ENCODE data around the gene NAGA. TPM values are rescaled to one million over a fixed set of nuclear protein-coding genes. Genes with fewer than 3 reads are reported as not detected.
A peak's percentile ranks its signal among the peaks of the same experiment; 100 is the strongest.
"Not testable (repeated sequence)": the region's sequence is repeated elsewhere in the genome, so short reads cannot be mapped to it uniquely, and the experiment has no call there.

NAGA gene
- total RNA-seq (2014; rRNA removed; shearing (Covaris generic)): 73.0 and 75.1 TPM in 2 replicates
- 96.8 and 106 TPM in 2 replicates for polyA plus RNA-seq (2015; cell fraction: cytosol; rRNA removed)
- polyA plus RNA-seq (2015; cell fraction: nucleus; rRNA removed): 21.0 and 22.5 TPM in 2 replicates

- peak; percentile 97 for DNase-seq (ENCODE audit: low read depth, low spot score)
- in situ Hi-C loops (cut with HindIII; ENCODE audit: low pct_unique_long_range_greater_than_20kb, low sequenced_read_pairs): no loop called here
Measured at GRCh38 chr22:42070517-42071422, at the start of gene NAGA. NAGA (minus strand) TSS chr22:42070812; CDS start chr22:42070297, 515 bp downstream.

- DNase-seq (ENCODE audit: low read depth, low spot score): peak; percentile 46
- in situ Hi-C loops (cut with HindIII; ENCODE audit: low pct_unique_long_range_greater_than_20kb, low sequenced_read_pairs): no loop called here
Measured at GRCh38 chr22:42116848-42117424, 46.3 kb upstream of the NAGA start.

- in situ Hi-C loops (cut with HindIII; ENCODE audit: low pct_unique_long_range_greater_than_20kb, low sequenced_read_pairs); DNase-seq (ENCODE audit: low read depth, low spot score): not testable (repeated sequence)
Measured at GRCh38 chr22:42115420-42115830, 44.8 kb upstream of the NAGA start.

- peak; percentile 73 for DNase-seq (ENCODE audit: low read depth, low spot score)
- in situ Hi-C loops (cut with HindIII; ENCODE audit: low pct_unique_long_range_greater_than_20kb, low sequenced_read_pairs): no loop called here
Measured at GRCh38 chr22:42114721-42115120, 44.1 kb upstream of the NAGA start.

GRCh38 chr22:42112793-42113192 lies 42.2 kb upstream of the NAGA start:
- DNase-seq (ENCODE audit: low read depth, low spot score): peak; percentile 43
- in situ Hi-C loops (cut with HindIII; ENCODE audit: low pct_unique_long_range_greater_than_20kb, low sequenced_read_pairs): not testable (repeated sequence)

GRCh38 chr22:42111798-42112197 lies 41.2 kb upstream of the NAGA start:
- in situ Hi-C loops (cut with HindIII; ENCODE audit: low pct_unique_long_range_greater_than_20kb, low sequenced_read_pairs): no loop called here
- DNase-seq (ENCODE audit: low read depth, low spot score): peak; percentile 22

- no peak for DNase-seq (ENCODE audit: low read depth, low spot score)
- in situ Hi-C loops (cut with HindIII; ENCODE audit: low pct_unique_long_range_greater_than_20kb, low sequenced_read_pairs): no loop called here
Measured at GRCh38 chr22:42108848-42109247, 38.2 kb upstream of the NAGA start.

GRCh38 chr22:42104332-42104860 lies 33.8 kb upstream of the NAGA start:
- DNase-seq (ENCODE audit: low read depth, low spot score); in situ Hi-C loops (cut with HindIII; ENCODE audit: low pct_unique_long_range_greater_than_20kb, low sequenced_read_pairs): not testable (repeated sequence)

GRCh38 chr22:42101199-42101598 lies 30.6 kb upstream of the NAGA start:
- in situ Hi-C loops (cut with HindIII; ENCODE audit: low pct_unique_long_range_greater_than_20kb, low sequenced_read_pairs): no loop called here
- no peak for DNase-seq (ENCODE audit: low read depth, low spot score)

- in situ Hi-C loops (cut with HindIII; ENCODE audit: low pct_unique_long_range_greater_than_20kb, low sequenced_read_pairs): no loop called here
Measured at GRCh38 chr22:42091455-42091782, 20.8 kb upstream of the NAGA start.

GRCh38 chr22:42090596-42091454 lies 20.2 kb upstream of the NAGA start, which contains the start of gene NDUFA6:
NDUFA6 (minus strand) TSS chr22:42090772; CDS start chr22:42090744, 28 bp downstream.
- in situ Hi-C loops (cut with HindIII; ENCODE audit: low pct_unique_long_range_greater_than_20kb, low sequenced_read_pairs): no loop called here
- DNase-seq (ENCODE audit: low read depth, low spot score): peak; percentile 100

More at GRCh38 chr22:42091455-42091782, 20.8 kb upstream of the NAGA start:
- no peak for DNase-seq (ENCODE audit: low read depth, low spot score)

- in situ Hi-C loops (cut with HindIII; ENCODE audit: low pct_unique_long_range_greater_than_20kb, low sequenced_read_pairs): no loop called here
Measured at GRCh38 chr22:42086051-42086450, 15.4 kb upstream of the NAGA start.

GRCh38 chr22:42084874-42085273 lies 14.3 kb upstream of the NAGA start:
- DNase-seq (ENCODE audit: low read depth, low spot score): no peak
- in situ Hi-C loops (cut with HindIII; ENCODE audit: low pct_unique_long_range_greater_than_20kb, low sequenced_read_pairs): no loop called here

More at GRCh38 chr22:42086051-42086450, 15.4 kb upstream of the NAGA start:
- DNase-seq (ENCODE audit: low read depth, low spot score): no peak

- no peak for DNase-seq (ENCODE audit: low read depth, low spot score)
- in situ Hi-C loops (cut with HindIII; ENCODE audit: low pct_unique_long_range_greater_than_20kb, low sequenced_read_pairs): no loop called here
Measured at GRCh38 chr22:42083119-42083518, 12.5 kb upstream of the NAGA start.

- in situ Hi-C loops (cut with HindIII; ENCODE audit: low pct_unique_long_range_greater_than_20kb, low sequenced_read_pairs): no loop called here
- peak; percentile 48 for DNase-seq (ENCODE audit: low read depth, low spot score)
Measured at GRCh38 chr22:42080287-42080686, 9.7 kb upstream of the NAGA start.

- in situ Hi-C loops (cut with HindIII; ENCODE audit: low pct_unique_long_range_greater_than_20kb, low sequenced_read_pairs): no loop called here
- peak; percentile 98 for DNase-seq (ENCODE audit: low read depth, low spot score)
Measured at GRCh38 chr22:42079319-42080251, 9.0 kb upstream of the NAGA start, which contains the start of gene SMDT1. SMDT1 (plus strand) TSS chr22:42079700; CDS start chr22:42079769, 69 bp downstream.
